Germinal center (tissue), 1 donor: Measurements from ENCODE around the gene C14orf39.
"Not testable (repeated sequence)": the region's sequence is repeated elsewhere in the genome, so short reads cannot be mapped to it uniquely, and the experiment has no call there.

Experiments used
- DNase-seq: peaks from one replicate; pipeline ENCODE4 v3.0.0; 2012; ENCODE audit warnings: mixed read lengths, low spot score

C14orf39 gene

GRCh38 chr14:60495946-60496345 is 10.1 kb upstream of the C14orf39 start:
- DNase-seq, result no peak

GRCh38 chr14:60490270-60490669 is 4.4 kb upstream of the C14orf39 start:
- no peak for DNase-seq

GRCh38 chr14:60488175-60488574 is 2.3 kb upstream of the C14orf39 start:
- DNase-seq, result no peak

- DNase-seq, result no peak
Observed at GRCh38 chr14:60487211-60487610, 1.3 kb upstream of the C14orf39 start.

- DNase-seq, result no peak
Observed at GRCh38 chr14:60485057-60485597, 736 bp downstream of the C14orf39 start.

- no peak for DNase-seq
Observed at GRCh38 chr14:60482743-60483142, 3.1 kb downstream of the C14orf39 start.

GRCh38 chr14:60480248-60480647 is 5.6 kb downstream of the C14orf39 start:
- not testable (repeated sequence) for DNase-seq

- no peak for DNase-seq
Observed at GRCh38 chr14:60455875-60456274, 30.0 kb downstream of the C14orf39 start.

GRCh38 chr14:60430276-60430675 is 55.6 kb downstream of the C14orf39 start:
- no peak for DNase-seq

- no peak for DNase-seq
Observed at GRCh38 chr14:60420050-60420449, 65.8 kb downstream of the C14orf39 start.

GRCh38 chr14:60397550-60397949 is 88.3 kb downstream of the C14orf39 start:
- not testable (repeated sequence) for DNase-seq

GRCh38 chr14:60396718-60397343 is 89.0 kb downstream of the C14orf39 start:
- no peak for DNase-seq
